GM12872 (cell line): ENCODE results near the gene RHOJ.

ENCODE experiments used
- CTCF ChIP-seq: IDR thresholded peaks from 3 replicates; pipeline ENCODE4 v1.5.1; 2011; ENCODE audit warnings: low read depth, mild to moderate bottlenecking, low read length, moderate library complexity; ENCODE audit not compliant: insufficient read depth

The RHOJ gene

GRCh38 chr14:63193236-63193635, 11.0 kb upstream of the RHOJ start:
- TF ChIP-seq CTCF = no peak

GRCh38 chr14:63200035-63200740, 4.1 kb upstream of the RHOJ start:
- TF ChIP-seq CTCF = no peak

GRCh38 chr14:63200767-63201166, 3.5 kb upstream of the RHOJ start:
- TF ChIP-seq CTCF = no peak

- TF ChIP-seq CTCF = no peak
Observed at GRCh38 chr14:63203015-63203414, 1.2 kb upstream of the RHOJ start.

GRCh38 chr14:63203618-63204406, 431 bp upstream of the RHOJ start:
- TF ChIP-seq CTCF = no peak

GRCh38 chr14:63205044-63205575, 867 bp downstream of the RHOJ start:
- no peak for TF ChIP-seq CTCF

- no peak for TF ChIP-seq CTCF
Observed at GRCh38 chr14:63205866-63206265, 1.6 kb downstream of the RHOJ start.
